ENCODE results near the gene TNNT2.

TNNT2 gene

DNA sequence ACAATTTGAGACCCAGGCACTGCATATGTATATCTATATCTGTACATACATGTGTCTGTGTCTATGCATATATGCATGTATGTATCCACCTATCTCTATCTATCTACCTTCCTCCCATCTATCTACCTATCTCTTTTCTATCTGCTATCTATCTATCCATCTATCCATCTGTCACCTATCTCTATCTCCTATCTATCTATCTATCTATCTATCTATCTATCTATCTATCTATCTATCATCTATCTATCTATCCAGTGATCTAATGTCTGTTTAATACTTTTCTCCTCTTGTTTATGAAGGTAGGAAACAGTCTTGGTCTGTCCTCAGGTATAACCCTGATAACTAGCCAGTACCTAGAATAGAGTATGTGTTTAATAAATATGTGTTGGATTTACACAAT lies 25.9 kb downstream of the TNNT2 start:
- Histone ChIP-seq H3K4me3 (ENCODE audit: low read depth, low read length) (no peak overlapping the region), H3K4me1 (ENCODE audit: control insufficient read depth, insufficient read depth, low read length) (peaks cover 12% of the 10 kb centered on the region)

DNA sequence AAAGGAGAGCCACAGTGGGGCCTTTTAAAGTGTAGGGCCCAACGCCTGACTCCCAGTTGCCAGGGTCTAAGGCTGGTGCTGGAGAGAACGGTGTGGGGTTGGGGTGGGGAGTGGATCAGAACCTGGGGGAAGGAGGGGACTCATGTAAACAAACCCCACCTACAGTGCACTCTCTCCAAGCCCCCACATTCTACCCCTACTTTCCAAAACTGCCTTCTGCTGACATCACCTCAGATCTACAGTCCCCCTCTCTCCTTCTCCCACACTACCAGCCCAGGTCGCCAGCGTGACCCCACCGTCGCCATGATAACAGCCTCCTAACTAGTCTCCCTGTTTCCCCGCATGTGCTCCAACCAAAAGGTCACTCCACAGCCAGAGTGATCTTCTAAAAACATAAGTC lies 26.6 kb downstream of the TNNT2 start:
- H3K4me1 ChIP-seq (ENCODE audit: control insufficient read depth, insufficient read depth, low read length): peaks cover 16% of the 10 kb centered on the region
- H3K4me3 ChIP-seq (ENCODE audit: low read depth, low read length): no peak overlapping the region
- no peaks in the 10 kb centered on the region for H3K27me3 ChIP-seq (ENCODE audit: control insufficient read depth, insufficient read depth, low read length)
- H3K9ac ChIP-seq (ENCODE audit: low read depth, low read length): no peak overlapping the region
- no peaks in the 10 kb centered on the region for H3K9me3 ChIP-seq (ENCODE audit: control insufficient read depth, insufficient read depth, low read length)
- H3K36me3 ChIP-seq (ENCODE audit: control insufficient read depth, insufficient read depth, low read length): no peaks in the 10 kb centered on the region

More for the DNA sequence above, 25.9 kb downstream of the TNNT2 start:
- Histone ChIP-seq H3K9me3 (ENCODE audit: control insufficient read depth, insufficient read depth, low read length) (no peaks in the 10 kb centered on the region), H3K27me3 (ENCODE audit: control insufficient read depth, insufficient read depth, low read length) (no peaks in the 10 kb centered on the region), H3K36me3 (ENCODE audit: control insufficient read depth, insufficient read depth, low read length) (no peaks in the 10 kb centered on the region), H3K9ac (ENCODE audit: low read depth, low read length) (no peak overlapping the region)

DNA sequence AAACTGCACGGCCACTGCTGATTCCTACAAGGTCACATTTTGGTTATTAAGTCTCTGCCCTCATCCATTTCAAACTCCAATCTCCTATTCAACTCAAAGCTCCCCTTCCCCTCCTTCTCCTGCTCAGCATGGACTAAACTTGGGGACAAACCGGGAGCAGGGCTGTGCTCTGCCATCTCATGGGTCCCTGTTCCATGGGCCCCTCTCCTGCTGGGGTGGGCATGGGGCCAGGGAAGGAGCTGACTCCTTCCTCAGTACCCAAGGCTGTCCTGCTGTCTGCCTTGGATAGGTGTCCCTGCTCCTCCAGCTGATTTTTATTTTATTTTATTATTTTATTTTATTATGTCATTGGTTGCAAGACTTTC lies 27.1 kb downstream of the TNNT2 start:
- Histone ChIP-seq H3K36me3 (ENCODE audit: control insufficient read depth, insufficient read depth, low read length) (no peaks in the 10 kb centered on the region), H3K27me3 (ENCODE audit: control insufficient read depth, insufficient read depth, low read length) (no peaks in the 10 kb centered on the region), H3K9ac (ENCODE audit: low read depth, low read length) (no peak overlapping the region), H3K4me1 (ENCODE audit: control insufficient read depth, insufficient read depth, low read length) (peaks cover 16% of the 10 kb centered on the region), H3K4me3 (ENCODE audit: low read depth, low read length) (no peak overlapping the region), H3K9me3 (ENCODE audit: control insufficient read depth, insufficient read depth, low read length) (no peaks in the 10 kb centered on the region)

DNA sequence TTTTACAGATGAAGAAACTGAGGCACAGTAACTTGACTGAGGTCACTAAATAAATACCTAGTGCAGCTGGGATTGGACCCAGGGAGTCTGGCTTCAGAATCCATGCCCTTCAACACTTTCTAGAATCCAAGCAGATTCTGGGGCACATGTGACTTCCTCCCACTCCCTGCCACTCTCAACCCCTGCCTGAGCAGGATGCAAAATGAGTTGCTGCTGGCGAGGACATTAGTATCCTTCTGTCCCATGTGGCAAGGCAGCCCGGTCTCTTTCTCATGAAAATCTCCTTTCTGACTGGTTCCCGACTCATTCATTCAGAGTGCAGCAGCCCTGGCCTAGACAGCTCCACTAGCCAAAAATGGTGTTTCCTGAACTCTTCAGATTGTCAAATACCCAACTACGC lies 28.4 kb downstream of the TNNT2 start:
- Histone ChIP-seq H3K9ac (ENCODE audit: low read depth, low read length) (no peak overlapping the region), H3K9me3 (ENCODE audit: control insufficient read depth, insufficient read depth, low read length) (no peaks in the 10 kb centered on the region), H3K27me3 (ENCODE audit: control insufficient read depth, insufficient read depth, low read length) (no peaks in the 10 kb centered on the region), H3K4me3 (ENCODE audit: low read depth, low read length) (no peak overlapping the region), H3K36me3 (ENCODE audit: control insufficient read depth, insufficient read depth, low read length) (no peaks in the 10 kb centered on the region), H3K4me1 (ENCODE audit: control insufficient read depth, insufficient read depth, low read length) (peaks cover 16% of the 10 kb centered on the region)

DNA sequence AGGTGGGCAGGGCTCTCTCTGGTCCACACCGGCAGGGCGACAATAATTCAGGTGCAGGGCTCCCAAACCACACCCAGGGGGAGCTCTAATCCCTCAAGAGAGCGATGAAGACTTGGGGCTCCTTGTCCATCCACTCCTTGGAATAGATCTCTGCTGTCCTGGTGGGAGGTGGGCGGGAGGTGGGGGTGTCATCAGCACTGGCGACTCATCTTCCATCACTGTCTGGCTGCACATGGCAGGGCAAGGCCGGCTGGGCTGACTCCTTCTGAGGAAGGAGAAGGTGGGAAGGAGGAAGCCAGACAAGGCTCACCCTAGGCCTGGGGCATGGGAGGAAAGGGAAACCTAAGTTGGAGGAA lies 29.3 kb downstream of the TNNT2 start:
- Histone ChIP-seq H3K9me3 (ENCODE audit: control insufficient read depth, insufficient read depth, low read length) (no peaks in the 10 kb centered on the region), H3K9ac (ENCODE audit: low read depth, low read length) (no peak overlapping the region), H3K4me1 (ENCODE audit: control insufficient read depth, insufficient read depth, low read length) (peaks cover 16% of the 10 kb centered on the region), H3K36me3 (ENCODE audit: control insufficient read depth, insufficient read depth, low read length) (no peaks in the 10 kb centered on the region), H3K27me3 (ENCODE audit: control insufficient read depth, insufficient read depth, low read length) (no peaks in the 10 kb centered on the region), H3K4me3 (ENCODE audit: low read depth, low read length) (peak overlapping the region; percentile 14)

DNA sequence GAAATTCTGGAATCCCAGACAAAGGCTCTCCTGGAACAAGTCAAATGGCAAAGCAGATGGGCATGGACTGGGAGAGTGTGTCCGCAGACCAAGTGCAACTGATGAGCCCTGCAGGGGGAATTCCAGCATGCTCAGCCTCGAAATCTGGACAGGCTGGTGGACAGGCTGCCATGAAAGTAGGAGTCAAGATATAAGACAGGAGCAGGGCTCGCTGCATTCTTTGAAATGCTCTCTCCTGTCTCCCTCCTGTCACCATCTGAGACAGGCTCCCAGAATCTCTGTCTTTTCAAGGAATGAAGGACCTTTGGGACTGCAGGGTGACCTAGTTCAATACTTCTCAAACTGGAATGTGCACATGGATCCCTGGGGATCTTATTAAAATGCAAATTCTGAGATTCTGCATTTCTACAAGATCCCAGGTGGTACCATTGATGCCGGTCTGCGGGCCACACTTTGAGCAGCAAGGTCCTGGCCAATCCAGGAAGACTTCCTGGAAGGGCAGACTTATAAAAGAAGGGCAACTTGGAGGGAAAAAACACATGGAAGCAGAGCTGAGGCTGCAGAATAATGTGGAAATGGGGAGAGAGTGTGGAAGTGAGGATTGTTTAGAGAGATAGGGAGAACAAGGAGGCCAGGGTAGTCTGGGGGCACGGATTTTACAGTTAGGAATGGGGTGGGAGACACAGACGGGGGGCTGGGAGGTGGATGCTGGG lies 29.8 kb downstream of the TNNT2 start:
- no peaks in the 10 kb centered on the region for H3K27me3 ChIP-seq (ENCODE audit: control insufficient read depth, insufficient read depth, low read length)
- H3K36me3 ChIP-seq (ENCODE audit: control insufficient read depth, insufficient read depth, low read length): no peaks in the 10 kb centered on the region
- peak overlapping the region; percentile 14 for H3K4me3 ChIP-seq (ENCODE audit: low read depth, low read length)
- peaks cover 16% of the 10 kb centered on the region for H3K4me1 ChIP-seq (ENCODE audit: control insufficient read depth, insufficient read depth, low read length)
- no peaks in the 10 kb centered on the region for H3K9me3 ChIP-seq (ENCODE audit: control insufficient read depth, insufficient read depth, low read length)
- H3K9ac ChIP-seq (ENCODE audit: low read depth, low read length): no peak overlapping the region

DNA sequence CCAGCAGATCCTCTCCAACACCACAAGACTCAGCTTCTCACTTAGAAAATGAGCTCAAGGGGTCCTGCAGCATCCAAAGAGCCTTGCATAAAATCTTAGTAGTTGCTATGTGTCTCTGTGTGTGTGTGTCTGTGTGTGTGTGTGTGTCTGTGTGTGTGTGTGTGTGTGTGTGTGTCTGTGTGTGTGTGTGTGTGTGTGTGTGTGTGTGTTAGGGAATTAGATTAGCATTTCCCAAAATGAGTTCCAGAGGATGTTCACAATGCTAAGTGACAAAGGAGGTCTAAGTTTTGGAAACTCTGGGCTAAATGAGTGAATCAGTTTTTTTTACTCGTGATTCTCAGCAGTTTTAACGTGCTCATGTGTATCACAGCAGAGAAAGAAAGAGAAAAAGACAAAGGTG lies 30.5 kb downstream of the TNNT2 start:
- H3K4me1 ChIP-seq (ENCODE audit: control insufficient read depth, insufficient read depth, low read length): peaks cover 16% of the 10 kb centered on the region
- no peaks in the 10 kb centered on the region for H3K27me3 ChIP-seq (ENCODE audit: control insufficient read depth, insufficient read depth, low read length)
- no peaks in the 10 kb centered on the region for H3K36me3 ChIP-seq (ENCODE audit: control insufficient read depth, insufficient read depth, low read length)
- no peak overlapping the region for H3K4me3 ChIP-seq (ENCODE audit: low read depth, low read length)
- no peaks in the 10 kb centered on the region for H3K9me3 ChIP-seq (ENCODE audit: control insufficient read depth, insufficient read depth, low read length)
- no peak overlapping the region for H3K9ac ChIP-seq (ENCODE audit: low read depth, low read length)

DNA sequence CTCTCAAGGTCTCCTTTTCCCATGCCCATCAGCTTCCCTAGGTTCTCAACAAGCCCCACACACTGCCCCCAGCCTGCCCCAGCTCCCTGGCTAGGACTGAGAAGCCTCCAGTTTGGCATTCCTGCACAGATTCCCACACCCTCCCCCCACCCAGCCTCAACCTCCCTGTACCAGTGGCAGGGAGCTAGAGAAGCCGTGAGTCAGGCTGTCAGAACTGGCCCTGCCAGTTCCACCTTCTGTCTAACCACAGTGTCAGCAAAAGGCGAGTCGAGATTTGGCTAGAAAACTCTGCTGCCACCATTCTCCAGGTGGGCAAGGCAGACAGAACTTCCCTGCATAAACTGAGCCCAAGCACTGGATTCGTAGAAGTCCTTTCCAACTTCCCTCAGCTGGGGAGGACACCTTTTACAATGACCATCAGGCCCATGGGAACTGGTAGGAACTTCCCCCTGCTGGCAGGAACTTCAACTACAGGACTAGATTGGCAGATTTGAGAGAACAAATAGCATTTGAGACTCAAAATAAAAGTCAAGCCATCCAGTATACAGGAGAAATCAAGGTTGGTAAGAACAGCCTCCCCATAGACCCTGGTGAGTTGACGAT lies 31.0 kb downstream of the TNNT2 start:
- no peaks in the 10 kb centered on the region for H3K9me3 ChIP-seq (ENCODE audit: control insufficient read depth, insufficient read depth, low read length)
- H3K9ac ChIP-seq (ENCODE audit: low read depth, low read length): no peak overlapping the region
- H3K4me3 ChIP-seq (ENCODE audit: low read depth, low read length): no peak overlapping the region
- H3K27me3 ChIP-seq (ENCODE audit: control insufficient read depth, insufficient read depth, low read length): no peaks in the 10 kb centered on the region
- H3K4me1 ChIP-seq (ENCODE audit: control insufficient read depth, insufficient read depth, low read length): peaks cover 16% of the 10 kb centered on the region
- no peaks in the 10 kb centered on the region for H3K36me3 ChIP-seq (ENCODE audit: control insufficient read depth, insufficient read depth, low read length)

DNA sequence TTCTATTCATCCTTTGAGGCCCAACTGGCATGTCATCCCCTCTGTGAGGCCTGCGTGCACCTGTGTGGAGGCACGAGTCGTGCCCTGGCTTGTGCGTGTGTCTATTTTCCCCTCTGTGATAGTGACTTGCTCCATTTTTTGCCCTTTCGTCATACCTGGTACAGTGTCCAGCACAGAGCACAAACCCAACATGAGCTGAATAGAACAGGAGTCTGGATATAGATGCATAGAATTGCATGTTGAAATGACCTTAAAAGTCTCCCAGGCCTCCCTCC lies 32.5 kb downstream of the TNNT2 start:
- Histone ChIP-seq H3K27me3 (ENCODE audit: control insufficient read depth, insufficient read depth, low read length) (no peaks in the 10 kb centered on the region), H3K36me3 (ENCODE audit: control insufficient read depth, insufficient read depth, low read length) (no peaks in the 10 kb centered on the region), H3K4me1 (ENCODE audit: control insufficient read depth, insufficient read depth, low read length) (peaks cover 16% of the 10 kb centered on the region), H3K9me3 (ENCODE audit: control insufficient read depth, insufficient read depth, low read length) (no peaks in the 10 kb centered on the region), H3K4me3 (ENCODE audit: low read depth, low read length) (no peak overlapping the region), H3K9ac (ENCODE audit: low read depth, low read length) (no peak overlapping the region)

DNA sequence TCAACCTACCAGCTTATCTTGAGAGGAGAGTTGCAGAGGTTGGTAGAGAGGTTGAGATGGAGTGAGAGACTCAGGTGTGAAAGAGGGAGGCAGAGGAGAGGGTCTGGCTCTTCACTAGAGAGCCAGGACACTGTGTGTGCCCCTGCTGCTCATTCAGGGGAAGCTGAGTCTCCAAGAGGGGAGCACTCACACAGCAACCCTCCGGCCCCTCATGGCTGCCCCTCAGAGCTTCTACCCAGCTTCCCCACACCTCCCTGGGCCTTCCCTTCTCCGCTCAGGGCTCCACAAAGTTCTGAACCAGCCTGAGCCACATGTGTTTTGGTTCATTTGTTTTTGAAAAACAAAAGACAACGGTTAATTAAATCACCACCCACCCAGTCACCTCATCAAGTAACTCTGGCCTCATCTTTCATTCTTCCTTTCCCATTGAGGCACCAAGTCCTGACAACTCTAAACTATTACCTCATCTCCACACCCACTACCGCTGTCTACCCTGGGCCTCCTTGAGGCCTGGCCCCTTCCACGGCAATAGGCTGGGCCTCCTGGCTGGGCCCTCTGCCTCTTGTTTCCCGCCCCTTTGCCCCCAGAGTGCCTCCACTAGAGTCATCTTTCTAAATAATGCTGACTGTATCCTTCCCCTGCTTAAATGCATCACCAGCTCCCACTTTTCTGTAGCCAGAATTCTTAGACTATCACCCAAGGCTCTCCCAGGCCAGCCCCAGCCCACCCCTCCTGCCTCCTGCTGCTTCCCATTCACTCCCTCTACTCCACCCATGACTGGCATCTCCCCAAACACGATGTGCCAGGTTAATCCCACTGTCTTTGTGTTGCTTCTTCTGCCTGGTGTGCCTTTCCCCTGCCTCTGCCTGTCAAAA lies 33.0 kb downstream of the TNNT2 start:
- Histone ChIP-seq H3K36me3 (ENCODE audit: control insufficient read depth, insufficient read depth, low read length) (no peaks in the 10 kb centered on the region), H3K9me3 (ENCODE audit: control insufficient read depth, insufficient read depth, low read length) (no peaks in the 10 kb centered on the region), H3K9ac (ENCODE audit: low read depth, low read length) (no peak overlapping the region), H3K4me3 (ENCODE audit: low read depth, low read length) (no peak overlapping the region), H3K4me1 (ENCODE audit: control insufficient read depth, insufficient read depth, low read length) (peaks cover 16% of the 10 kb centered on the region), H3K27me3 (ENCODE audit: control insufficient read depth, insufficient read depth, low read length) (no peaks in the 10 kb centered on the region)

DNA sequence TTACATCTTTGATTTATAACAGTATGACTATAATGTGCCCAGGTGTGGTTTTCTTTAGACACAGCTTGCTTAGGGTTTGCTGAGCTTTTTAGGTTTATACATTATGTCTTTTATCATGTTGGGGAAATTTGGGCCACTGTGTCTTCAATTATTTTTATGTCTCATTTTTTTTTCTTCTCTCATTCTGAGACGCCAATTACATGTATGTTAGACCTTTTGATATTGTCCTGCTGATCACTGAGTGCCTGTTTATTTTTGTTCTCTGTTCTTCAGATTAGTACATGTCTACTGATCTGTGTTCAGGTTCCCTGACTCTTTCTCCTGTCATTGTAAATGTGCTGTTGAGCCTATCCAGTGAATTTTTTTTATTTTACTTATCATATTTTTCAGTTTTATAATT lies 36.1 kb downstream of the TNNT2 start:
- Histone ChIP-seq H3K4me3 (ENCODE audit: low read depth, low read length) (no peak overlapping the region), H3K9ac (ENCODE audit: low read depth, low read length) (no peak overlapping the region), H3K4me1 (ENCODE audit: control insufficient read depth, insufficient read depth, low read length) (peaks cover 2% of the 10 kb centered on the region), H3K9me3 (ENCODE audit: control insufficient read depth, insufficient read depth, low read length) (no peaks in the 10 kb centered on the region), H3K27me3 (ENCODE audit: control insufficient read depth, insufficient read depth, low read length) (no peaks in the 10 kb centered on the region), H3K36me3 (ENCODE audit: control insufficient read depth, insufficient read depth, low read length) (no peaks in the 10 kb centered on the region)

Measured in iPS-15b (cell line).